Suprapubic skin (tissue), 4 donors: ENCODE data around the gene RNF41.

ENCODE experiments used
- CTCF ChIP-seq, 2 donors: fragments of 200-600 bp in 1 of 2; fragments of 450-650 bp in 1 of 2; sonication (generic) in 1 of 2; IDR thresholded peaks; one replicate each; pipeline ENCODE4 v1.5.1; 2016 to 2019; ENCODE audit warnings: antibody characterized with exemption in 2 of 2, mild to moderate bottlenecking in 1 of 2, moderate library complexity in 1 of 2
- EP300 ChIP-seq: sonication (generic); formaldehyde crosslinking; IDR thresholded peaks from one replicate; pipeline ENCODE4 v1.6.1; 2017; ENCODE audit warnings: antibody characterized with exemption
- POLR2A ChIP-seq, 2 donors: fragments of 450-650 bp; IDR thresholded peaks; one replicate each; pipeline ENCODE4 v1.6.1; 2017; ENCODE audit warnings: antibody characterized with exemption in 2 of 2, mild to moderate bottlenecking in 2 of 2, moderate library complexity in 2 of 2
- POLR2AphosphoS5 ChIP-seq, 3 donors: sonication (generic); formaldehyde crosslinking; IDR thresholded peaks; one replicate each; pipeline ENCODE4 v1.6.1; 2017; ENCODE audit warnings: antibody characterized with exemption in 3 of 3

- TF ChIP-seq CTCF (IDR thresholded peaks at IDR 0.05) (no peak), EP300 (no peak), POLR2AphosphoS5 (IDR thresholded peaks at IDR 0.05) (no peak), POLR2A (IDR thresholded peaks at IDR 0.05) (no peak)
Observed at GRCh38 chr12:56236091-56236490, 14.4 kb upstream of the RNF41 start.
